B cell (primary cell): ENCODE results near the gene LAMB1. TPM values are rescaled to one million over a fixed set of nuclear protein-coding genes. Genes with fewer than 3 reads are reported as not detected.

ENCODE experiments used
- ATAC-seq: fragments of 200-7000 bp; cut with Tn5 transposase; one replicate; pipeline ENCODE4 v1.10.0; 2021; ENCODE audit warnings: low read depth, mild to moderate bottlenecking, moderate number of reproducible peaks, moderate library complexity
- CTCF ChIA-PET: fragments of 350-600 bp; sonication (Branson Sonifier 250); formaldehyde crosslinking; loops from one replicate; lab custom pipeline; 2021; ENCODE audit warnings: antibody characterized with exemption, inconsistent platforms; lab: Charles Lee
- POLR2A ChIA-PET: fragments of 350-600 bp; sonication (Branson Sonifier 250); formaldehyde crosslinking; loops from one replicate; lab custom pipeline; 2021; ENCODE audit warnings: antibody characterized with exemption; lab: Charles Lee
- DNase-seq: peaks from one replicate; pipeline ENCODE4 v3.0.0; 2013
- H2AFZ ChIP-seq: 2 replicates; pipeline ENCODE4 v1.6.1; 2012; ENCODE audit warnings: mild to moderate bottlenecking, low read depth, low read length; ENCODE audit not compliant: insufficient read depth, poor library complexity, severe bottlenecking
- H3K27ac ChIP-seq, 2 donors: 1 replicate in 1 of 2; 2 replicates in 1 of 2; pipeline ENCODE4 v1.5.1; 2012 to 2013; ENCODE audit warnings: low read length in 2 of 2, mild to moderate bottlenecking in 2 of 2, moderate library complexity in 1 of 2
- H3K27me3 ChIP-seq, 4 experiments: fragments of 200-600 bp in 1 of 4; sonication (generic) in 1 of 4; replicated peaks in 1 of 4; 1 replicate in 2 of 4; 2 replicates in 2 of 4; pipeline versions ENCODE4 v1.6.1 to v1.7.0; 2013 to 2016; ENCODE audit warnings: low read length in 3 of 4, mild to moderate bottlenecking in 2 of 4, mixed read lengths in 1 of 4, moderate library complexity in 1 of 4; ENCODE audit not compliant: insufficient read depth in 4 of 4, control insufficient read depth in 3 of 4; ENCODE audit errors: control extremely low read depth in 1 of 4
- H3K36me3 ChIP-seq, 2 experiments: replicated peaks in 1 of 2; 1 replicate in 1 of 2; 2 replicates in 1 of 2; pipeline versions ENCODE4 v1.6.1 to v1.7.1; 2013; ENCODE audit warnings: low read length in 1 of 2; ENCODE audit not compliant: insufficient read depth in 2 of 2, control insufficient read depth in 1 of 2; ENCODE audit errors: control extremely low read depth in 1 of 2, extremely low read depth in 1 of 2
- H3K4me1 ChIP-seq, 2 donors: fragments of 200-600 bp in 1 of 2; sonication (generic) in 1 of 2; 1 replicate in 1 of 2; 2 replicates in 1 of 2; pipeline versions ENCODE4 v1.5.1 to v1.6.1; 2013 to 2017; ENCODE audit warnings: low read length in 2 of 2; ENCODE audit not compliant: control insufficient read depth in 2 of 2, insufficient read depth in 2 of 2
- H3K4me2 ChIP-seq: replicated peaks from 2 replicates; pipeline ENCODE3; 2012; ENCODE audit warnings: mild to moderate bottlenecking, low read depth, low read length; ENCODE audit not compliant: poor library complexity, severe bottlenecking
- H3K4me3 ChIP-seq, 5 experiments: fragments of 200-600 bp in 1 of 5; sonication (generic) in 1 of 5; 1 replicate in 3 of 5; 2 replicates in 2 of 5; pipeline versions ENCODE4 v1.5.1 to v1.7.0; 2011 to 2016; ENCODE audit warnings: low read length in 4 of 5, mild to moderate bottlenecking in 4 of 5, low read depth in 2 of 5, control low read depth in 1 of 5, moderate library complexity in 1 of 5; ENCODE audit not compliant: insufficient read depth in 1 of 5; ENCODE audit errors: control extremely low read depth in 1 of 5, extremely low read depth in 1 of 5
- H3K79me2 ChIP-seq: fragments of 200-600 bp; sonication (generic); one replicate; pipeline ENCODE4 v1.6.0; 2016; ENCODE audit warnings: low read length; ENCODE audit not compliant: control insufficient read depth, insufficient read depth
- H3K9ac ChIP-seq: fragments of 200-600 bp; sonication (generic); 2 replicates; pipeline ENCODE4 v1.6.1; 2017; ENCODE audit warnings: mild to moderate bottlenecking, low read length, moderate library complexity
- H3K9me3 ChIP-seq, 3 donors: one replicate each; pipeline versions ENCODE4 v1.6.1 to v1.7.1; 2013; ENCODE audit warnings: low read length in 2 of 3; ENCODE audit not compliant: control insufficient read depth in 2 of 3, insufficient read depth in 1 of 3; ENCODE audit errors: control extremely low read depth in 1 of 3
- H4K20me1 ChIP-seq: 2 replicates; pipeline ENCODE4 v1.6.0; 2012; ENCODE audit warnings: mild to moderate bottlenecking, low read length; ENCODE audit not compliant: insufficient read depth, control insufficient read depth, poor library complexity, severe bottlenecking
- H3K27ac Mint-ChIP-seq: one replicate; pipeline ENCODE4 v1.8.0; 2021; ENCODE audit warnings: mixed read lengths
- H3K27me3 Mint-ChIP-seq: one replicate; pipeline ENCODE4 v1.8.0; 2021; ENCODE audit warnings: mixed read lengths
- H3K4me1 Mint-ChIP-seq: one replicate; pipeline ENCODE4 v1.8.0; 2021; ENCODE audit warnings: mixed read lengths
- H3K4me3 Mint-ChIP-seq: one replicate; pipeline ENCODE4 v1.8.0; 2021; ENCODE audit warnings: mixed read lengths
- H3K9me3 Mint-ChIP-seq: one replicate; pipeline ENCODE4 v1.8.0; 2022; ENCODE audit warnings: mixed read lengths; ENCODE audit not compliant: insufficient read depth
- EZH2 ChIP-seq: IDR thresholded peaks from 2 replicates; pipeline ENCODE4 v1.6.1; 2012; ENCODE audit warnings: borderline replicate concordance, low read depth, mild to moderate bottlenecking, moderate library complexity, low read length; ENCODE audit not compliant: insufficient read depth, poor library complexity, severe bottlenecking
- WGBS: methylation state at CpG from one replicate; pipeline ENCODE4 v1.1.5; 2013; ENCODE audit warnings: missing lambda C conversion rate; ENCODE audit not compliant: insufficient coverage; 5-methylcytosine and 5-hydroxymethylcytosine counted together
- intact Hi-C: fragments of 100-400 bp; cut with micrococcal nuclease; formaldehyde crosslinking; loops from one replicate; pipeline ENCODE4 v1.10.0; 2022
- polyA plus RNA-seq: library from polyadenylated mRNA; depleted of rRNA; stranded (reverse); fragments of >200 nt; gene quantifications from 2 replicates; pipeline ENCODE4 v1.2.3, GENCODE V29; 2012
- total RNA-seq, 2 donors: library from RNA; stranded (reverse); fragments of 120-200 nt in 1 of 2; gene quantifications; 1 replicate in 1 of 2; 2 replicates in 1 of 2; pipeline versions ENCODE4 v1.2.3 to v1.2.4, GENCODE V29; 2013 to 2022
- TF ChIP-seq, protein P1 (sequence below): fragments of 200-600 bp; IDR thresholded peaks from one replicate; pipeline ENCODE4 v1.8.0; 2022; ENCODE audit warnings: antibody characterized with exemption, mild to moderate bottlenecking

Gene LAMB1
- total and polyA plus RNA-seq, 2 donors (not counting 1 experiment from before 2014, with no cell fraction given), result not detected

DNA sequence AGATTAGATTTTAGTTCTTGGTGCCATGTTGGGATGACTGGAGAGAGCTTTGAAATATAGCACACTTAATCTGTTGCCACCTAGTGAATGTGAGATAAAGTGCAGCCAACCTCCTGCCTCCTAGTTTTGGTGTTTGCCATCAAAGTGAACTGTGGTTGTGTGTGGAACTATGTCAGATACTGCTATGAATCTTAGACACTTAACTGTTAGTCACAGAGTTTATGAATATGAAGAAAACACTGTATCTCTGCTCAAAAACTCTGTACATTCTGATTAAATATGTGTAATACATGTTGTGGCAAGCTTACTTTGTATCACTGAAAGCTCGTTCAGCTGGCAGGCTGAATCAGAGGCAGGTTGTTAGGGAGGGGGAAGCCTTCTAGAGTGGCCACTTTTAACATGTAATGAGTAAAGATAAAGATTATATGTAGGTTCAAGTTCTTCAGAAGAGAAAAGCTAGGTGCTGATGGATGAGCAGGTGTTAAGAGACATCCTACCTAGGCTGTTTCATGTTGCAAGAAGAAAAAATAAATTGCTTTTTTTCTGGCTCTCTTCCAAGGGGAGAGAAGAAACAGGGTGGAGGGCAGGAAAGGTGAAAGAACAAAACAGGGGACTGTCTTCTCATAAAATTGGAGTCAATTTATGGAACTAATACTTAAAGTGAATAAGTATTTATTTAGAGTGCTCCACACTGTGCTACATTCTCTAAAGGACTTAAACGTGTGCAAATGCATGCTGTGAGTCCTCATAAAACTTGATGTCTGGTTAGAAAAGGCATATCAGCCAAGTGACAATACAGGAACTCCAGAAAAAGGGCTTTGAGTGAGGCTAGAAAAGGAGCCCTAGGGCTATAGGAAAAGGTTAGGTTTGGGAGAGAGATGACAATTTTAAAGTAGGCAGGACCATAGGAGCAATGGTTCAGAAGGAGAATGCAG is 14.1 kb upstream of the LAMB1 start:
- Histone ChIP-seq H3K9me3 (no peaks in the 10 kb centered on the region), H3K9ac (no peak overlapping the region), H3K4me3 (no peak overlapping the region), H3K79me2 (no peaks in the 10 kb centered on the region), H2AFZ (no peak overlapping the region), H4K20me1 (no peaks in the 10 kb centered on the region), H3K4me2 (no peak overlapping the region), H3K27me3 (peaks cover 0 to 11% (median 2%) of the 10 kb centered on the region in 4 experiments), H3K36me3 (no peaks in the 10 kb centered on the region), H3K27ac (no peak overlapping the region), H3K4me1 (no peaks in the 10 kb centered on the region)
- no peak overlapping the region for H3K4me3 Mint-ChIP-seq
- intact Hi-C loops, result no loop called here
- no peaks in the 10 kb centered on the region for H3K4me1 Mint-ChIP-seq
- WGBS, result 90% methylated on average over 1 of the region's 2 CpGs
- DNase-seq (no peak), ATAC-seq (no peak)
- H3K9me3 Mint-ChIP-seq, result no peaks in the 10 kb centered on the region
- H3K27me3 Mint-ChIP-seq, result peaks cover 36% of the 10 kb centered on the region
- CTCF ChIA-PET, result no interaction called here
- TF ChIP-seq, protein P1, sequence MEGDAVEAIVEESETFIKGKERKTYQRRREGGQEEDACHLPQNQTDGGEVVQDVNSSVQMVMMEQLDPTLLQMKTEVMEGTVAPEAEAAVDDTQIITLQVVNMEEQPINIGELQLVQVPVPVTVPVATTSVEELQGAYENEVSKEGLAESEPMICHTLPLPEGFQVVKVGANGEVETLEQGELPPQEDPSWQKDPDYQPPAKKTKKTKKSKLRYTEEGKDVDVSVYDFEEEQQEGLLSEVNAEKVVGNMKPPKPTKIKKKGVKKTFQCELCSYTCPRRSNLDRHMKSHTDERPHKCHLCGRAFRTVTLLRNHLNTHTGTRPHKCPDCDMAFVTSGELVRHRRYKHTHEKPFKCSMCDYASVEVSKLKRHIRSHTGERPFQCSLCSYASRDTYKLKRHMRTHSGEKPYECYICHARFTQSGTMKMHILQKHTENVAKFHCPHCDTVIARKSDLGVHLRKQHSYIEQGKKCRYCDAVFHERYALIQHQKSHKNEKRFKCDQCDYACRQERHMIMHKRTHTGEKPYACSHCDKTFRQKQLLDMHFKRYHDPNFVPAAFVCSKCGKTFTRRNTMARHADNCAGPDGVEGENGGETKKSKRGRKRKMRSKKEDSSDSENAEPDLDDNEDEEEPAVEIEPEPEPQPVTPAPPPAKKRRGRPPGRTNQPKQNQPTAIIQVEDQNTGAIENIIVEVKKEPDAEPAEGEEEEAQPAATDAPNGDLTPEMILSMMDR, result no peak
- no peak for TF ChIP-seq EZH2
- H3K27ac Mint-ChIP-seq, result no peak overlapping the region
- POLR2A ChIA-PET, result no interaction called here

DNA sequence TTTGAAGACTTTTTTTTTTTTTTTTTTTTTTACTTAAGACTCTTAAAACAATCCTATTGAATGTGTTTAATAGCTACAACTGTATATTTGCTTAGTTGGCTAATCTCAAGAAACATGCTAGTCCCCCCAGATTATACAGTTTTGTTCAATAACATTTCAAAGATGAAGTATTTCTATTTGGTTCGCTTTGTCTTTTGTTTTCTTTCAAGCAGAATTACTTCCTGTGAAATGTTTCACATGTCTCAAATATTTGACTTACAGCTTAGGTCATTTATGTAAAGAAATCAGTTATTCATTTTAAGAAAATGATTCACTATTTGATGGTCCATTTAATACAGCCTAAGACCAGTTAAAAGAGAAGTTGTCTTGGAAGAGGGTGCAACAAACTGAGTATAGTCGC is 12.8 kb upstream of the LAMB1 start:
- no peak for ATAC-seq
- no CpG with 5 or more reads among the region's 2 CpGs for WGBS

More for the DNA sequence above, 12.8 kb upstream of the LAMB1 start:
- no peaks in the 10 kb centered on the region for H3K79me2 ChIP-seq
- peaks cover 0 to 11% (median 2%) of the 10 kb centered on the region in 4 experiments for H3K27me3 ChIP-seq
- H3K27ac ChIP-seq, result no peak overlapping the region
- DNase-seq, result no peak
- no peaks in the 10 kb centered on the region for H3K9me3 ChIP-seq
- POLR2A ChIA-PET, result no interaction called here
- Mint-ChIP-seq H3K9me3 (no peaks in the 10 kb centered on the region), H3K4me1 (no peaks in the 10 kb centered on the region), H3K4me3 (no peak overlapping the region), H3K27ac (no peak overlapping the region), H3K27me3 (peaks cover 27% of the 10 kb centered on the region)
- no peak overlapping the region for H2AFZ ChIP-seq
- no peaks in the 10 kb centered on the region for H3K4me1 ChIP-seq
- H3K9ac ChIP-seq, result no peak overlapping the region
- TF ChIP-seq EZH2, result no peak
- TF ChIP-seq, protein P1, result no peak
- H3K4me2 ChIP-seq, result no peak overlapping the region
- H4K20me1 ChIP-seq, result no peaks in the 10 kb centered on the region
- CTCF ChIA-PET, result no interaction called here
- H3K36me3 ChIP-seq, result no peaks in the 10 kb centered on the region
- intact Hi-C loops, result no loop called here
- no peak overlapping the region for H3K4me3 ChIP-seq
